Hepatocyte (in vitro differentiated cells): ENCODE measurements around the gene COMMD8.

Source experiments
- EZH2phosphoT487 ChIP-seq: fragments of 200-600 bp; sonication (generic); IDR thresholded peaks from one replicate; pipeline ENCODE4 v1.6.1; 2018; ENCODE audit warnings: antibody characterized with exemption, mild to moderate bottlenecking, low read depth, moderate library complexity; ENCODE audit not compliant: unreplicated experiment, severe bottlenecking
- TF ChIP-seq, protein P1 (sequence below): fragments of 200-600 bp; sonication (generic); IDR thresholded peaks from 2 replicates; pipeline ENCODE4 v1.5.1; 2016; ENCODE audit warnings: antibody characterized with exemption, mild to moderate bottlenecking; ENCODE audit not compliant: poor library complexity

DNA sequence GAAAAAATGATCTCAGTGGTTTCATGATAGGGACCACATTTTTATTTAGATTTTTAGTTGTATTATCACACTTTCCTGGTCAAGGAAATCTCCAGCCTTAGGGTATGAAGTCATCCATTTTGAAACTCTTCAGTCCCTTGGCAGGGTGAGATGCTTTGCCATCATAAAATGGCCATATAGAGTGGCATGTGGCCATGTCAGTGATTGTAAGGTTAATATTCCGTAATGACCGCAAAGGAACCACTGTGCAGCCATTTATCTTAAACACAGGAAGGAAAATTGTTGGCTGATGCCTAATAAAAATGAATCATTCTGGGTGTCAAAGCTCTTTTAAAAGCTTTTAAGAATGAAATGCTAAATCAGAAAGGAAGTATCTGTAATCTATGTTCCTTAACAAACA lies 35.6 kb downstream of the COMMD8 start:
- TF ChIP-seq, protein P1, sequence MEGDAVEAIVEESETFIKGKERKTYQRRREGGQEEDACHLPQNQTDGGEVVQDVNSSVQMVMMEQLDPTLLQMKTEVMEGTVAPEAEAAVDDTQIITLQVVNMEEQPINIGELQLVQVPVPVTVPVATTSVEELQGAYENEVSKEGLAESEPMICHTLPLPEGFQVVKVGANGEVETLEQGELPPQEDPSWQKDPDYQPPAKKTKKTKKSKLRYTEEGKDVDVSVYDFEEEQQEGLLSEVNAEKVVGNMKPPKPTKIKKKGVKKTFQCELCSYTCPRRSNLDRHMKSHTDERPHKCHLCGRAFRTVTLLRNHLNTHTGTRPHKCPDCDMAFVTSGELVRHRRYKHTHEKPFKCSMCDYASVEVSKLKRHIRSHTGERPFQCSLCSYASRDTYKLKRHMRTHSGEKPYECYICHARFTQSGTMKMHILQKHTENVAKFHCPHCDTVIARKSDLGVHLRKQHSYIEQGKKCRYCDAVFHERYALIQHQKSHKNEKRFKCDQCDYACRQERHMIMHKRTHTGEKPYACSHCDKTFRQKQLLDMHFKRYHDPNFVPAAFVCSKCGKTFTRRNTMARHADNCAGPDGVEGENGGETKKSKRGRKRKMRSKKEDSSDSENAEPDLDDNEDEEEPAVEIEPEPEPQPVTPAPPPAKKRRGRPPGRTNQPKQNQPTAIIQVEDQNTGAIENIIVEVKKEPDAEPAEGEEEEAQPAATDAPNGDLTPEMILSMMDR = no peak
- TF ChIP-seq EZH2phosphoT487 = no peak
